HepG2 (cell line): ENCODE results near the gene IL1R1. TPM values are rescaled to one million over a fixed set of nuclear protein-coding genes. Genes with fewer than 3 reads are reported as not detected.
A peak's percentile ranks its signal among the peaks of the same experiment; 100 is the strongest.

Experiments
- CCDC6 ChIP-seq: sonication (generic); formaldehyde crosslinking; IDR thresholded peaks from 2 replicates; pipeline ENCODE4 v1.8.1; 2022; ENCODE audit warnings: mild to moderate bottlenecking, missing genetic modification reagents, moderate library complexity
- ELF1 ChIP-seq: sonication (generic); formaldehyde crosslinking; IDR thresholded peaks from 2 replicates; pipeline ENCODE4 v1.4.0; 2020; ENCODE audit warnings: missing genetic modification reagents
- HBP1 ChIP-seq: IDR thresholded peaks from 2 replicates; pipeline ENCODE4 v1.6.1; 2016; ENCODE audit warnings: low read depth, control low read depth
- HMG20B ChIP-seq: conservative IDR thresholded peaks from 2 replicates; pipeline ENCODE4 v1.6.1; 2016; ENCODE audit warnings: missing genetic modification reagents, missing compliant biosample characterization
- HNF1A ChIP-seq, 2 experiments: sonication (generic) in 1 of 2; formaldehyde crosslinking in 1 of 2; IDR thresholded peaks; 2 replicates each; pipeline versions ENCODE4 v1.4.0 to v1.6.1; 2016 to 2020; ENCODE audit warnings: borderline replicate concordance in 1 of 2, low read depth in 1 of 2, mild to moderate bottlenecking in 1 of 2, missing genetic modification reagents in 1 of 2
- NCOA2 ChIP-seq: sonication (generic); formaldehyde crosslinking; IDR thresholded peaks from 2 replicates; pipeline ENCODE4 v1.8.0; 2022; ENCODE audit warnings: inconsistent platforms
- PITX1 ChIP-seq: sonication (generic); formaldehyde crosslinking; IDR thresholded peaks from 2 replicates; pipeline ENCODE4 v1.5.1; 2020; ENCODE audit warnings: mild to moderate bottlenecking, missing genetic modification reagents
- POLR2AphosphoS2 ChIP-seq: IDR thresholded peaks from 2 replicates; pipeline ENCODE4 v1.6.1; 2011; ENCODE audit warnings: low read depth, low read length, improper control_type of control experiment
- PRDM10 ChIP-seq: sonication (generic); formaldehyde crosslinking; IDR thresholded peaks from 2 replicates; pipeline ENCODE4 v1.4.0; 2020; ENCODE audit warnings: low read depth, missing genetic modification reagents
- SMAD1 ChIP-seq: sonication (generic); formaldehyde crosslinking; IDR thresholded peaks from 2 replicates; pipeline ENCODE4 v1.4.0; 2020; ENCODE audit warnings: missing genetic modification reagents, low read depth, mild to moderate bottlenecking, borderline replicate concordance
- SRSF4 ChIP-seq: fragments of 200-400 bp; formaldehyde crosslinking; IDR thresholded peaks from one replicate; pipeline ENCODE4 v1.6.1; 2018; ENCODE audit warnings: mild to moderate bottlenecking, low read depth, low read length, moderate library complexity; ENCODE audit not compliant: poor library complexity, severe bottlenecking
- THAP9 ChIP-seq: sonication (generic); formaldehyde crosslinking; IDR thresholded peaks from 2 replicates; pipeline ENCODE4; 2020; ENCODE audit warnings: missing genetic modification reagents, mild to moderate bottlenecking, borderline replicate concordance
- ZIK1 ChIP-seq: sonication (generic); formaldehyde crosslinking; IDR thresholded peaks from 2 replicates; pipeline ENCODE4 v1.5.0; 2020; ENCODE audit warnings: mild to moderate bottlenecking, low read depth, missing genetic modification reagents, borderline replicate concordance
- ZNF550 ChIP-seq: sonication (generic); formaldehyde crosslinking; IDR thresholded peaks from 2 replicates; pipeline ENCODE4 v1.4.0; 2020; ENCODE audit warnings: mild to moderate bottlenecking, missing genetic modification reagents, borderline replicate concordance
- ZNF660 ChIP-seq: sonication (generic); formaldehyde crosslinking; IDR thresholded peaks from 2 replicates; pipeline ENCODE4 v1.5.1; 2020; ENCODE audit warnings: mild to moderate bottlenecking, low read depth, missing genetic modification reagents, borderline replicate concordance
- polyA plus RNA-seq, 8 experiments: library from polyadenylated mRNA; depleted of rRNA in 3 of 8; stranded (reverse) in 7 of 8; unstranded in 1 of 8; fragments of >200 nt; fragmentation: Illumina TruSeq in 4 of 8; extraction: Trizol in 4 of 8; gene quantifications; 2 replicates each; pipeline versions ENCODE4 v1.2.1 to v1.2.3, GENCODE V29; 2011 to 2016; ENCODE audit warnings: low read depth in 4 of 8, missing spikeins in 1 of 8, mixed read lengths in 1 of 8; ENCODE audit not compliant: insufficient read depth in 1 of 8
- total RNA-seq, 5 experiments: library from RNA; depleted of rRNA; stranded (reverse); fragments of >200 nt; fragmentation: Illumina TruSeq; extraction: Trizol; gene quantifications; 2 replicates each; pipeline ENCODE4 v1.2.3, GENCODE V29; 2016; ENCODE audit warnings: low read depth in 1 of 5

The IL1R1 gene
- total and polyA plus RNA-seq, 2 of the 13 experiments (the other 11 are each of a cell fraction or from before 2014, with no cell fraction given): 38.0 to 93.1 TPM

GRCh38 chr2:102106133-102106556 is 36.4 kb upstream of the IL1R1 start (continued):
- TF ChIP-seq THAP9: no peak
- no peak for TF ChIP-seq SRSF4
- TF ChIP-seq ZNF660 (CRISPR knock-in tag): no peak
- TF ChIP-seq POLR2AphosphoS2: no peak
- TF ChIP-seq HBP1: no peak
- no peak for TF ChIP-seq HMG20B (CRISPR knock-in tag)
- no peak for TF ChIP-seq SMAD1 (CRISPR knock-in tag)
- TF ChIP-seq HNF1A (IDR thresholded peaks at IDR 0.05; ENCODE audit: low read depth): peak; percentile 86
- peak; percentile 90; the same call in 1 of the 2 replicates for TF ChIP-seq HNF1A (CRISPR knock-in tag; IDR thresholded peaks at IDR 0.05; ENCODE audit: borderline replicate concordance)
- no peak for TF ChIP-seq CCDC6 (CRISPR knock-in tag)
- TF ChIP-seq ZNF550 (CRISPR knock-in tag): no peak
- no peak for TF ChIP-seq PITX1 (CRISPR knock-in tag)
- no peak for TF ChIP-seq ELF1
- no peak for TF ChIP-seq PRDM10 (CRISPR knock-in tag)
- no peak for TF ChIP-seq ZIK1 (CRISPR knock-in tag)
- TF ChIP-seq NCOA2 (CRISPR knock-in tag): peak; percentile 74
